Measurements from ENCODE around the gene CYP4V2.

CYP4V2 gene

DNA sequence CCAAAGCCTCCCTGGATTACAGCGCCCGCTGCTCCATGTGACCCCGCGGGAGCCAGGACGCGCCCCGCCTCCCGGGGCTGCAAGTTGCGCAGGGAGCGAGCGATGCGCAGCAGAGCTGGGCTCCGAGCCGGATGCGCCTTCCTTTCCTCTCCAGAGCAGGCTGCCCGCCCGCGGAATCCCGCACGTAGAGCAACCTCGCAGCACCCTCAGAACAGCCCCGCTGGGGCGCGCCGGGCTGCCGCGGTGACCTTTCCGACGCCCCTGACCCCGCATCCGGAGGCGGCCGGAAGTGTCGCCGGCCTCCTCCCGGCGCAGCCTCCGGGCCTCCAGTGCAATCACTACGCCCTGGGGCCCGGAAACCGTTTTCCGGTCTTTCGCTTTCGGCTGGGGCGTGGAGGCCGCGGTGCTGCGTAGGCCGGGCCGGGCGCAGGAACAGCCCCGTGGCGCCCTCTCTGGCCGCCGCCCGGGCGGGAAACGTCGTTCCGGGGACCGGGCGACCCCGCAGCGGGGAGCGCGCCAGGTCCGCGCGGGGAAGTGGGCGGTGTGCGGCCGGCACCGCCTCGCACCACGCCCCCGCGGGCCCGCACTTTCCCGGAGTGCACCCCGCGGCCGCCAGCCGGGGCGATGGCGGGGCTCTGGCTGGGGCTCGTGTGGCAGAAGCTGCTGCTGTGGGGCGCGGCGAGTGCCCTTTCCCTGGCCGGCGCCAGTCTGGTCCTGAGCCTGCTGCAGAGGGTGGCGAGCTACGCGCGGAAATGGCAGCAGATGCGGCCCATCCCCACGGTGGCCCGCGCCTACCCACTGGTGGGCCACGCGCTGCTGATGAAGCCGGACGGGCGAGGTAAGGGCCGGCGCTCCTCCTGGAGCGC lies at the start of gene CYP4V2:
TSS of gene CYP4V2 (plus strand) at position 368 of the 866 bp plus-strand sequence. CDS start at position 625, 257 bp downstream.
- peak within 1 kb of the TSS; percentile 86 for H3K4me3 Mint-ChIP-seq
- H3K36me3 Mint-ChIP-seq (ENCODE audit: insufficient read depth), result peaks cover 23% of the 10 kb centered on the region
- peaks cover 44% of the 10 kb centered on the region for H3K4me1 Mint-ChIP-seq
- ATAC-seq (replicated peaks; ENCODE audit: extremely low read depth, poor library complexity, severe bottlenecking) (peak; percentile 83), DNase-seq (ENCODE audit: low spot score in 2 of 2) (peak; percentile 75 to 76)
- H3K27ac Mint-ChIP-seq (ENCODE audit: low read depth), result peak within 1 kb of the TSS; percentile 93
- no peaks in the 10 kb centered on the region for H3K27me3 Mint-ChIP-seq
- no peaks in the 10 kb centered on the region for H3K9me3 Mint-ChIP-seq

DNA sequence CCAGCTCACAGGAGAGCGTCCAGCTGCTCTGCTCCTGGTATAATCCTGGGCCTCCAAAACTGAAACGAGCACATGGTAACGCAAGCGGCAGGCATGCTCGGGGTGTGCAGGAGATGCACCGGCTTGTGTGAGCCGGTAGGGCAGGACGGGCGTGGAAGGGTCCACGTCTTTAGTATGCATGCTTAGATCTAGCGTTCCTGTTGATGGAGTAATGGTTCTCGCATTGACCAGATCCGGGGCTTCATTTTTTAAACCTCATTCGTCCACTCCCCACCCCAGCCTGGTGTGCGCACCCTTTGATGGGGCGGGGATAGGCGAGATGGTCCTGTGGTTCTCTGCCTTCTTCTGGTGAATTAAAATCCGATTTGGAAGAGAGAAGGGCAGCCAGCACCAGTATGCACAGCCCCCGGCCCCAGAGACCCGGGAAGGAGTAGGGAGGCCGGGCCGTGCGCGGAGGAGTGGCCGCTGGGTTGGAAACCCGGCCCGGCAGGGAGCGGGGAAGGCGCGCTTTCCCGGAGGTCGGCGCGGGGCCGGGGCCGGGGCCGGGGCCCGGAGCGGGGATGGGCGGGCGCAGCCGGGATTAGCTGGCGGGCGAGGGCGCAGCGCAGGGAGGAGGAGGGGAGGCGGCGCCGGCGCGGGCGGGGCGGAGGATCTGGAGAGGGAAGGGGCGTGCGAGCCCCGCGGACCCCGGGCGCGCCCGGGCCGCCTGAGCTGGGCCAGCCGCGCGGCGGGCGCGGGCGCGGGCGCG lies 47.0 kb upstream of the CYP4V2 start:
- H3K27ac Mint-ChIP-seq (ENCODE audit: low read depth), result no peak overlapping the region

DNA sequence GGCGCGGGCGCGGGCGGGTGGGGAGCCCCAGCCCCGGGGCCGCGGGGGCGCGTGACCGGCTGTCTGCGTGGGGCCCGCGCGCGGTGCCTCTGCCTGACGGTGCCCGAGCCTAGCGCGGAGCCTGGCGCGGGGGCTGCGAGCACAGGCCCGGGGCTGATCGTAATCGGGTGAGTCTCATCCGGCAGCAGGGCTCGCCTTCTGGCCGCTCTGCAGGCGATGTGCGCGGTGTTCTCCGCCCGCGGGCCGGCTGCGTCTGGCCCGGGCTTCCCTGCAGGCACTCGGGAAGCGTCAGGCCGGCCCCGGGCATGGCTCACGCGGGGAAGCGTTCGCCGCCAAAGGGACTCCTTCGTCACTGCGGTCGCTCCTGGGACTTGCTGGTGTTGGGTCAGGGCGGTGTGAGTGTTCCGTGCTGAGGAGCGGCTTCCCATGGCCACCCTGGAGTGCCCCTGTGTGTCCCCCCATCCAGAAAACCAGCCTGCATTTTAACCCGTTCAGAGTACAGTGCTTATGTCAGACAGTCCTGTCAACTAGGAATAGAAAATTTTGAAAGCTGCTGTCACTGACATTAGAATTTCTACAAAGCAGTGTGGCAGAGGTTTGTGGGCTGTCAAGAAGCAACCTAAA lies 46.3 kb upstream of the CYP4V2 start:
- DNase-seq (ENCODE audit: low spot score in 2 of 2) (no peak), ATAC-seq (replicated peaks; ENCODE audit: extremely low read depth, poor library complexity, severe bottlenecking) (peak; percentile 52)
- Mint-ChIP-seq H3K4me3 (peak overlapping the region; percentile 35), H3K27ac (ENCODE audit: low read depth) (no peak overlapping the region), H3K4me1 (peaks cover 6% of the 10 kb centered on the region), H3K27me3 (peaks cover 61% of the 10 kb centered on the region), H3K36me3 (ENCODE audit: insufficient read depth) (peaks cover 2% of the 10 kb centered on the region), H3K9me3 (no peaks in the 10 kb centered on the region)

More for the DNA sequence above, 47.0 kb upstream of the CYP4V2 start:
- peak overlapping the region; percentile 46 for H3K4me3 Mint-ChIP-seq
- H3K9me3 Mint-ChIP-seq, result no peaks in the 10 kb centered on the region
- H3K36me3 Mint-ChIP-seq (ENCODE audit: insufficient read depth), result peaks cover 2% of the 10 kb centered on the region
- H3K27me3 Mint-ChIP-seq, result peaks cover 61% of the 10 kb centered on the region
- ATAC-seq (replicated peaks; ENCODE audit: extremely low read depth, poor library complexity, severe bottlenecking), result no peak
- no peak for DNase-seq (ENCODE audit: low spot score in 2 of 2)
- H3K4me1 Mint-ChIP-seq, result peaks cover 6% of the 10 kb centered on the region

DNA sequence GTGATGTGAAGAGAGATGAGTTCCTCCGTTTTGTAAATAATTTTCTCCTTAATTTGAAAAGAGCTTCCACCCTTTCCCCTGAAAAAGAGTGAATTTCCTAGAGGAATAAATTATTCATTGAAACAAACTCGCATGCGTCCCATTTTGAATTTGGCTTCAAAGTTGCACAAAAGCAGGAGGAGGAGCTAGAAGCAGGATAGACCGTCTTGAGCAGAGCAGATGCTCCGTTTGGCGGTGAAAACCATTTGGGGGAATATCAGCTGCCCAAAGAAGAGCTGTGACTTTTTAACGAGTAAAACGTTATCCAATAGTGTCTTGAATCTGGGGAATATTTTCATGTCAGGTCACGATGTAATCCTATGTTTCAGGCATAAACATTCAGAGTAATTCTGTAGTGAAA lies 44.9 kb upstream of the CYP4V2 start:
- Mint-ChIP-seq H3K27me3 (peaks cover 68% of the 10 kb centered on the region), H3K4me3 (no peak overlapping the region)

DNA sequence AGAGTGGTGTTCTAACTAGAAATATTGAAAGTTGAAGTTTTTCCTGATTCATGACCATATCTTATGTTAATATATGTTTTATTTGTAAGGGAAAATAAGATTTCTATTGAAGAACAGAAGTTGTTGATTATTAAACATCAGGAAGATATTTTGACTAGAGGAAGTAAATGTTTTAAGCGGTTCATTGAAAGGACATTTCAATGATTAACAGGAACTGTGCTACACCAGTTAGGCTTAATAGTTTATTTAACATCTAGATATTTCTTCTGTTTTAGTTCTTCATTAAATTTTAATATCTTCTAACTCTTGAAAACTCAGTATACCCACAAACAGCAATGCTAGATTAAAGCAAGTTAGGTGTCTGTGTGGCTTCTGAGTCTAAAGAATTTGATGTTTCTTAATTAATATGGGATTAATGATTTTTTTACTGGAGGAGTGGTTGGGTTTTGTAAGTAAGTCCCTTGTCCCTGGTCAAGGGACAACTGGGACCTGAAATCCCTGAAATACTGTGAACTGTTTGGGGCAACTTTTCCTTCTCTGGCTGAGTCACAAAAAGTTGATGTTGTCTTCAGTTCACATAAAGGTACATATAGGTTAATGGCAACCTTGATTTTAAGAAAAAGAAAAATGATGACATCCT lies 42.9 kb upstream of the CYP4V2 start:
- no peaks in the 10 kb centered on the region for H3K9me3 Mint-ChIP-seq
- no peak overlapping the region for H3K4me3 Mint-ChIP-seq
- H3K4me1 Mint-ChIP-seq, result peaks cover 6% of the 10 kb centered on the region
- ATAC-seq (replicated peaks; ENCODE audit: extremely low read depth, poor library complexity, severe bottlenecking) (no peak), DNase-seq (ENCODE audit: low spot score in 2 of 2) (no peak)
- peaks cover 2% of the 10 kb centered on the region for H3K36me3 Mint-ChIP-seq (ENCODE audit: insufficient read depth)
- peaks cover 70% of the 10 kb centered on the region for H3K27me3 Mint-ChIP-seq
- H3K27ac Mint-ChIP-seq (ENCODE audit: low read depth), result no peak overlapping the region

More for the DNA sequence above, 44.9 kb upstream of the CYP4V2 start:
- Mint-ChIP-seq H3K4me1 (peaks cover 6% of the 10 kb centered on the region), H3K27ac (ENCODE audit: low read depth) (no peak overlapping the region), H3K9me3 (no peaks in the 10 kb centered on the region), H3K36me3 (ENCODE audit: insufficient read depth) (peaks cover 2% of the 10 kb centered on the region)
- ATAC-seq (replicated peaks; ENCODE audit: extremely low read depth, poor library complexity, severe bottlenecking) (no peak), DNase-seq (ENCODE audit: low spot score in 2 of 2) (no peak)

DNA sequence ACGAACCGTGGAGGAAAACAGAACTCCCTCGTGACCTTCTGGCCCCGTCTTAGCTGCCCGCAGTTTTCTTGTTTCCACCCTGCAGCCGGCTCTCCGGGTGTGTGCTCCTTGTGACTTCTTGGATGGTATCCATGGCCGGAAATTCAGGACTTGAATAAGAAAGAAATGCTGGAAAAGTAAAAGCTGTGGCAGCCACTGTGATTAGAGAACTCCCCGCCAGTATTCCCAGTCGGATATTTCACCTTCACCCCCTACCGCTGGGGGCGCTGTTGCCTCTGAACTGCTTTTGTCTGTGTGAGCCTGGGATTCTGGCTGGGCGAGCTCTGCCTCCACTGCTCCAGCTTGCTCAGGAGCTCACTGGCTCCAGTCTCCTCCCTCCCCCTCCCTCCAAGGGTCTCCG lies 41.5 kb upstream of the CYP4V2 start:
- Mint-ChIP-seq H3K36me3 (ENCODE audit: insufficient read depth) (peaks cover 2% of the 10 kb centered on the region), H3K4me3 (no peak overlapping the region), H3K27ac (ENCODE audit: low read depth) (no peak overlapping the region), H3K27me3 (peaks cover 71% of the 10 kb centered on the region), H3K9me3 (no peaks in the 10 kb centered on the region), H3K4me1 (no peaks in the 10 kb centered on the region)
- DNase-seq (ENCODE audit: low spot score in 2 of 2), result no peak
- no peak for ATAC-seq (replicated peaks; ENCODE audit: extremely low read depth, poor library complexity, severe bottlenecking)

DNA sequence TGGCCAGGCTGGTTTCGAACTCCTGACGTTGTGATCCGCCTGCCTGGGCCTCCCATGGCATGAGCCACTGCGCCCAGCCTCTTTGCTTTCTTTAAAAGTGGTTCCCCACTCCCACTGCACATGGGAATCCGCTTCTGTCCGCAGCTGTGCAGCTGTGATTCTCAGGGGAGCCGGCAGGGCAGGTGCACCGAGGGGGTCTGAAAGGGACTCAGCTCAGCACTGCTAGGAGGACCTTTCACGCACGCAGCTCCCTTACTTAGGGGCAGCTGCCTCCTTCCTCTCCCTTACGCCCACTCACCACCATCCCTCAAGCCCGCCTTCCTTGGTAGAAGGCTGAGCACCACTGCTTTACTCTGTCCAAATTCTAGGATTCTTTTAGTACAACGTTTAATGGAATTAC lies 40.4 kb upstream of the CYP4V2 start:
- peaks cover 74% of the 10 kb centered on the region for H3K27me3 Mint-ChIP-seq
- no peak overlapping the region for H3K27ac Mint-ChIP-seq (ENCODE audit: low read depth)
- no peak for ATAC-seq (replicated peaks; ENCODE audit: extremely low read depth, poor library complexity, severe bottlenecking)

DNA sequence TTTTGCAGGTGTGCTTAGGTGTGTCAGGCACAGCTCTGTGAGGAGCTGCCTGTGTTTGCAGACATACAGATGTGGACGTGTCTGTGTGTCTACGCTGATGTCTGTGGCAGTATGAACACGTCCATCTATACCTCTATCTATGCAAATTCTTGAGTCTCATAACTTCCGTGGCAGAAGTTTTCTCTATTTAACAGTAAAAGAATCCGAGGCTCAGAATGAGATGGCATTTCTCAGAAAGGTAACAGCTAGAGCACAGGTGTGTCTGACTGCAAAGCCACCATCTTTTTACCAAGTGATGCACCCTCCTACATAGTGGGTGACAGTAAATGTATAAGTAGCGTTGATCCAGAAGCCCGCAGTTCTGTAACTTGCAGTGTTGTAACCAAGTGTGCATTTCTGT lies 39.9 kb upstream of the CYP4V2 start:
- H3K27me3 Mint-ChIP-seq, result peaks cover 68% of the 10 kb centered on the region
- H3K36me3 Mint-ChIP-seq (ENCODE audit: insufficient read depth), result peaks cover 2% of the 10 kb centered on the region
- no peak overlapping the region for H3K4me3 Mint-ChIP-seq
- no peaks in the 10 kb centered on the region for H3K9me3 Mint-ChIP-seq
- ATAC-seq (replicated peaks; ENCODE audit: extremely low read depth, poor library complexity, severe bottlenecking) (no peak), DNase-seq (ENCODE audit: low spot score in 2 of 2) (no peak)
- no peaks in the 10 kb centered on the region for H3K4me1 Mint-ChIP-seq
- H3K27ac Mint-ChIP-seq (ENCODE audit: low read depth), result no peak overlapping the region

More for the DNA sequence above, 40.4 kb upstream of the CYP4V2 start:
- Mint-ChIP-seq H3K4me1 (no peaks in the 10 kb centered on the region), H3K36me3 (ENCODE audit: insufficient read depth) (peaks cover 2% of the 10 kb centered on the region), H3K4me3 (no peak overlapping the region), H3K9me3 (no peaks in the 10 kb centered on the region)
- no peak for DNase-seq (ENCODE audit: low spot score in 2 of 2)

DNA sequence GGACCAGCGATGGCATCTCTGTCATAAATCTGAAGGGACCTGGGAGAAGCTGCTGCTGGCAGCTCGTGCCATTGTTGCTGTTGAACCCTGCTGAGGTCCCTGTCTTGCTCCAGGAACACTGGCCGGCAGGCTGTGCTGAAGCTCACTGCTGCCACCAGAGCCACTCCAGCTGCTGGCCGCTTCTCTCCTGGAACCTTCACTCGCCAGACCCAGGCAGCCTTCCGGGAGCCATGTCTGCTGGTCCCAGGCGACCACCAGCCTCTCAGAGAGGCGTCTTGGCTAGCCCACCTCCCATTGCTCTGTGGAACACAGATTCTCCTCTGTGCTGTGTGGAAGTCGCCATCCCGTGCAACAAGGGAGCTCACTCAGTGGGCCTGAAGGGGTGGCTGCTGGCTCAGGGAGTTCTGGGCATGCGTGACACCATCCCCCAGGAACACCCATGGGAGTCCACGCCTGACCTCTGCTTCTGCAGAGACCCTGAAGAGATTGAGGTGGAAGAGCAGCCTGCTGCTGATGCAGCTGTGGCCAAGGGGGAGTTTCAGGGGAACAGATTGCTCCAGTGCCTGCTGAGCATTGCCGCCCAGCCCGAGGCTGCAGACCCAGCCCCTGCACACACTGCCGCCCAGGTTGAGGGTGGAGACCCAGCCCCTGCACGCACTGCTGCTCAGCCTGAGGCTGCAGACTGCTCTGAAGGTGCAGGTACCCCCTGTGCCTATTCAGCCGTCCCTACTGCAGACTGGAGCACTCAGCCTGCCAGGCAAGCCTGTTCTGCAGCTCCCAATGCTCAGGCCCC lies 33.1 kb upstream of the CYP4V2 start:
- no peaks in the 10 kb centered on the region for H3K9me3 Mint-ChIP-seq
- ATAC-seq (replicated peaks; ENCODE audit: extremely low read depth, poor library complexity, severe bottlenecking), result no peak
- H3K4me3 Mint-ChIP-seq, result no peak overlapping the region
- peaks cover 4% of the 10 kb centered on the region for H3K4me1 Mint-ChIP-seq
- DNase-seq (ENCODE audit: low spot score in 2 of 2), result no peak
- H3K27me3 Mint-ChIP-seq, result peaks cover 24% of the 10 kb centered on the region
- no peaks in the 10 kb centered on the region for H3K36me3 Mint-ChIP-seq (ENCODE audit: insufficient read depth)
- H3K27ac Mint-ChIP-seq (ENCODE audit: low read depth), result no peak overlapping the region

DNA sequence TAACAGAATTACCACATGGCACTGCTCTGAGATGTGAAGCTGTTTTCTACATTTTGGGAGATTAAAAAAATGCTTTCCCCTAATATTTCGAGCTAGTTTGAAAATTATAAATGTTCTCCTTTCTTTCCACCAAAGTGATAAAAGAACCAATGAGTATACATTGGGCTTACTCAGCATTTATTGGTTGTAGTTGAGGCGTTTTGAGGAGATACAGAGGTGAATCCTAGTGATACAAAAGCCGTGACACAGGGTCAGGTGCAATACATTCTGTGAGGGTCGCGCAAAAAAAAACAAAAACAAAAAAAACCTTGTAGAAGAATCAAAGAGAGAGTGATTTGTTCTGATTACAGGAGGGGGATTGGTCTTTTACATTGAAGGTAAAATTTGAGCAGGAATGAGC lies 32.4 kb upstream of the CYP4V2 start:
- H3K9me3 Mint-ChIP-seq, result no peaks in the 10 kb centered on the region
- ATAC-seq (replicated peaks; ENCODE audit: extremely low read depth, poor library complexity, severe bottlenecking), result no peak
- no peak overlapping the region for H3K4me3 Mint-ChIP-seq
- no peak for DNase-seq (ENCODE audit: low spot score in 2 of 2)
- peaks cover 17% of the 10 kb centered on the region for H3K27me3 Mint-ChIP-seq
- H3K4me1 Mint-ChIP-seq, result peaks cover 4% of the 10 kb centered on the region
- no peak overlapping the region for H3K27ac Mint-ChIP-seq (ENCODE audit: low read depth)
- no peaks in the 10 kb centered on the region for H3K36me3 Mint-ChIP-seq (ENCODE audit: insufficient read depth)

DNA sequence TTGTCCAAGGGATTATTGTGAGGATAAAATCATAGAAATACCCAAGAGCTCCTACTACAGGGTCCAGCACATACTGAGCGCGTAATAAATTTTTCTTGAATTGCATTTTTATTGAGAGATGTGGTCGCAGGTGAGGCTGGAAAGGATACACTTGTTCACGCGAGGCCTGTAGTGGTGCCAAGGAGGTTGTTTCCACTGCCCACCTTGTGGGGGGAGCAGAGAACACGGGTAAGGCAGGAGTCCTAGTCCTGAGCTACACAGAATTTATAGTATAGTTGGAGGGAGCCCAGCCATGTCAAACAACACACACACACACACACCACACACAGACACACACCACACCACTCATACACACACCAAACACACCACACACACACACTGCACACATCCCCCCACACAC lies 31.8 kb upstream of the CYP4V2 start:
- Mint-ChIP-seq H3K9me3 (no peaks in the 10 kb centered on the region), H3K36me3 (ENCODE audit: insufficient read depth) (no peaks in the 10 kb centered on the region), H3K4me1 (peaks cover 4% of the 10 kb centered on the region), H3K4me3 (no peak overlapping the region), H3K27me3 (peaks cover 18% of the 10 kb centered on the region), H3K27ac (ENCODE audit: low read depth) (no peak overlapping the region)
- peak; percentile 24 for ATAC-seq (replicated peaks; ENCODE audit: extremely low read depth, poor library complexity, severe bottlenecking)
- DNase-seq (ENCODE audit: low spot score in 2 of 2), result no peak

DNA sequence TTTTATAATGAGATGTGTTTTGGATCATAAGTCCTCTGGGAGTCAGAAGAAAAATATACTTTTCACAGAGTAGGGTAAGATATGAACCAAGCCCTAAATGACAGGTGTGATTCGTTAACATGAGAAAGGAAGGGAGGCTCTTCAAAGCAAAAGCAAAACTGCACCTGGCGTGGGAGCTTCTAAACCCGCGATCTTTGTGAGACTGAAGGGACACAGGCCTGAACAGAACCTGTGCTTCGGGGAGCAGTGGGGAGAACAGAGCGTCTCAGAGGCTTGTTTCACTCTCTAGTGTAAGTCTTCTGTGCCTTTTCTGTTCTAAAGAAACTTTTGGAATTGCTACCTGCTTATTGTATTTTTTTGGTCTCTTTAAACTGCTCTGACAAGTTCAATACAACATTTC lies 30.2 kb upstream of the CYP4V2 start:
- Mint-ChIP-seq H3K4me3 (no peak overlapping the region), H3K27me3 (peaks cover 21% of the 10 kb centered on the region), H3K9me3 (no peaks in the 10 kb centered on the region), H3K36me3 (ENCODE audit: insufficient read depth) (no peaks in the 10 kb centered on the region), H3K4me1 (peaks cover 4% of the 10 kb centered on the region), H3K27ac (ENCODE audit: low read depth) (no peak overlapping the region)
- DNase-seq (ENCODE audit: low spot score in 2 of 2) (no peak), ATAC-seq (replicated peaks; ENCODE audit: extremely low read depth, poor library complexity, severe bottlenecking) (no peak)
